Measurements from ENCODE around the gene ANKRD11. TPM values are rescaled to one million over a fixed set of nuclear protein-coding genes. Genes with fewer than 3 reads are reported as not detected.
A peak's percentile ranks its signal among the peaks of the same experiment; 100 is the strongest.

Gene ANKRD11
- total RNA-seq, 1 donor = 97.4 TPM

DNA sequence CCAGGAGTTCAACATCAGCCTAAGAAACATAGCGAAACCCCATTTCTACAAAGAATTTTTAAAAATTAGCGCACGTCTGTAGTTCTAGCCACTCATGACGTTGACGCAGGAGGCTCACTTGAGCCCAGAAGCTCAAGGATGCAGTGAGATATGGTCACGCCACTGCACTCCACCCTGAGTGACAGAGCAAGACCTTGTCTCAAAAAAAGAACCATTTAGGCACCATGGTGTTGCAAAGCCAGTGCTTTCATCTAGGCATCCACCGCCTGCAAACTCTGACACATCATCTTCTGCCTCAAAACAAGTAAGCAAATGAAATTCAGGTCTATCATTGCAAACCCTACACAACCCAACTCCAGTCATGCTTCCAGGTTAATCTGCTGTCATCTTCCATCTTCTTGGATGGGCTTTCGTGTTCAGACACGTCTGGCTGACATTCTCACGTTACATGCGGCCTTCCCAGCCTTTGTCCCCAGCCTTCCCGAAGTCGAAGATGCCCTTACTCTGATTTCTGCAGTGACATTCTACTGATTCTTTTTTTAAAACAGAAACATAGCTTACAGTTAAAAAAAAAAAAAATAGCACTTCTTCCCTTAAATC, 8.9 kb downstream of the ANKRD11 start:
- no peak for DNase-seq (ENCODE audit: insufficient read length, low spot score, missing footprints)
- no peaks in the 10 kb centered on the region for H3K36me3 ChIP-seq (ENCODE audit: insufficient read depth, low read length)
- H3K9me3 ChIP-seq (ENCODE audit: low read depth, low read length) = no peaks in the 10 kb centered on the region
- no peaks in the 10 kb centered on the region for H3K27me3 ChIP-seq (ENCODE audit: insufficient read depth, low read length)
- H3K4me2 ChIP-seq (ENCODE audit: insufficient read depth, low read length) = no peak overlapping the region
- peaks cover 83% of the 10 kb centered on the region for H4K20me1 ChIP-seq (ENCODE audit: insufficient read depth, low read length)
- peaks cover 100% of the 10 kb centered on the region for H3K79me2 ChIP-seq (ENCODE audit: insufficient read depth, low read length)
- H3K27ac ChIP-seq (ENCODE audit: low read depth, low read length) = no peak overlapping the region
- no peak for TF ChIP-seq CTCF (IDR thresholded peaks at IDR 0.05; ENCODE audit: extremely low read depth, low read depth, low read length)
- no peak overlapping the region for H2AFZ ChIP-seq (ENCODE audit: low read length)
- H3K4me1 ChIP-seq (ENCODE audit: insufficient read depth, low read length) = peaks cover 47% of the 10 kb centered on the region
- no peak overlapping the region for H3K4me3 ChIP-seq (ENCODE audit: insufficient read depth, low read length)

- H3K36me3 ChIP-seq (ENCODE audit: insufficient read depth, low read length) = no peaks in the 10 kb centered on the region
- H3K79me2 ChIP-seq (ENCODE audit: insufficient read depth, low read length) = peaks cover 100% of the 10 kb centered on the region
- peak overlapping the region; percentile 58 for H3K4me2 ChIP-seq (ENCODE audit: insufficient read depth, low read length)
- peak overlapping the region; percentile 79 for H3K27ac ChIP-seq (ENCODE audit: low read depth, low read length)
- no peak overlapping the region for H2AFZ ChIP-seq (ENCODE audit: low read length)
- peak; percentile 87 for DNase-seq (ENCODE audit: insufficient read length, low spot score, missing footprints)
- H3K4me3 ChIP-seq (ENCODE audit: insufficient read depth, low read length) = no peak overlapping the region
- TF ChIP-seq CTCF (IDR thresholded peaks at IDR 0.05; ENCODE audit: extremely low read depth, low read depth, low read length) = no peak
- H3K4me1 ChIP-seq (ENCODE audit: insufficient read depth, low read length) = peaks cover 30% of the 10 kb centered on the region
- H3K9me3 ChIP-seq (ENCODE audit: low read depth, low read length) = no peaks in the 10 kb centered on the region
- H3K27me3 ChIP-seq (ENCODE audit: insufficient read depth, low read length) = no peaks in the 10 kb centered on the region
- H4K20me1 ChIP-seq (ENCODE audit: insufficient read depth, low read length) = peaks cover 82% of the 10 kb centered on the region
Observed at GRCh38 chr16:89478576-89479221, 11.7 kb downstream of the ANKRD11 start.

DNA sequence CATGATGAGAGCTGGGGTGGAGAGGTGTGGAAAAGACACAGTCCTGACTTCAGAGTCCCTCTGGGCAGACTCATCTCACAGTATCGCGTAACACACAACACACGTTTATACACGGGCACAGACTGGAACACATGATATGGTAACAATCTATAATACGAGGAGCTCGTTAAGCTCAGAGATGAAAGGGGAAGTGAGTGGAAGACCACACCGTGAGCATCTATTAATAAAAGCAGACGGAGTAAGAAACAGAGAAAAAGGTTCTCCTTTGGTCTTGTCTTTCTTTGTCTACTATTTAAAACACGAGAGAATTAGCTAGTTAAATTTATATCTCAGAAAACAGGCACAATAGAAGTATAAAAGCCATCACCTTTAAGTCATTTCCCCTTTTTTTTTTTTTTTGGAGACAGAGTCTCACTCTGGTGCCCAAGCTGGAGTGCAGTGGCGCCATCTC, 13.5 kb downstream of the ANKRD11 start:
- no peaks in the 10 kb centered on the region for H3K9me3 ChIP-seq (ENCODE audit: low read depth, low read length)
- peaks cover 100% of the 10 kb centered on the region for H3K79me2 ChIP-seq (ENCODE audit: insufficient read depth, low read length)
- H4K20me1 ChIP-seq (ENCODE audit: insufficient read depth, low read length) = peaks cover 84% of the 10 kb centered on the region
- H2AFZ ChIP-seq (ENCODE audit: low read length) = no peak overlapping the region
- no peak for DNase-seq (ENCODE audit: insufficient read length, low spot score, missing footprints)
- no peak overlapping the region for H3K27ac ChIP-seq (ENCODE audit: low read depth, low read length)
- H3K27me3 ChIP-seq (ENCODE audit: insufficient read depth, low read length) = no peaks in the 10 kb centered on the region
- TF ChIP-seq CTCF (IDR thresholded peaks at IDR 0.05; ENCODE audit: extremely low read depth, low read depth, low read length) = no peak
- no peak overlapping the region for H3K4me3 ChIP-seq (ENCODE audit: insufficient read depth, low read length)
- peaks cover 26% of the 10 kb centered on the region for H3K4me1 ChIP-seq (ENCODE audit: insufficient read depth, low read length)
- no peak overlapping the region for H3K4me2 ChIP-seq (ENCODE audit: insufficient read depth, low read length)
- H3K36me3 ChIP-seq (ENCODE audit: insufficient read depth, low read length) = no peaks in the 10 kb centered on the region

DNA sequence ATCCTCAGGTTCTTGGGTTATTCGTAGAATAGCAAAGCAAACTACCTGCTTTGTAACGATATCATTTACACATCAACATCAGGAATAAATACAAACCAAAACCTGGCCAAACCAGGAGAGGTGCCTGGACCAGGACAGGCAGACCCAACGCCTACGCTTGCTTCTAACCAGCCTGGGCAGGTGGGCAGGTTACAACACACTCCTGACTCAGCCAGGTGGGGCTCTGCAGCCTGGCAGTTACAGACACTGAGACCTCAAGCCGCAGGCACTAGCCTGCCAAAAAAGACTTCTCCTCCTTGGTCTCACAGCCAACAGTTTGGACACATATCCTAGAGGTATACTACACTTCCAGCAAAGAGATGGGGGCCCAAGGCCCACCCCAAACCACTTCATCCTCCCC, 14.0 kb downstream of the ANKRD11 start:
- H3K4me1 ChIP-seq (ENCODE audit: insufficient read depth, low read length) = peaks cover 29% of the 10 kb centered on the region
- TF ChIP-seq CTCF (IDR thresholded peaks at IDR 0.05; ENCODE audit: extremely low read depth, low read depth, low read length) = no peak
- H3K36me3 ChIP-seq (ENCODE audit: insufficient read depth, low read length) = no peaks in the 10 kb centered on the region

More for the DNA sequence above, 14.0 kb downstream of the ANKRD11 start:
- no peak overlapping the region for H2AFZ ChIP-seq (ENCODE audit: low read length)
- no peak overlapping the region for H3K27ac ChIP-seq (ENCODE audit: low read depth, low read length)
- DNase-seq (ENCODE audit: insufficient read length, low spot score, missing footprints) = no peak
- H4K20me1 ChIP-seq (ENCODE audit: insufficient read depth, low read length) = peaks cover 84% of the 10 kb centered on the region
- H3K27me3 ChIP-seq (ENCODE audit: insufficient read depth, low read length) = no peaks in the 10 kb centered on the region
- no peak overlapping the region for H3K4me2 ChIP-seq (ENCODE audit: insufficient read depth, low read length)
- peaks cover 100% of the 10 kb centered on the region for H3K79me2 ChIP-seq (ENCODE audit: insufficient read depth, low read length)
- H3K9me3 ChIP-seq (ENCODE audit: low read depth, low read length) = no peaks in the 10 kb centered on the region
- no peak overlapping the region for H3K4me3 ChIP-seq (ENCODE audit: insufficient read depth, low read length)
